Left ventricle myocardium inferior (tissue), 1 donor: ENCODE results near the gene PDIA2. TPM values are rescaled to one million over a fixed set of nuclear protein-coding genes. Genes with fewer than 3 reads are reported as not detected.

Experiments
- DNase-seq: peaks from one replicate; pipeline ENCODE4 v3.0.0-alpha.2; 2020
- H3K27ac ChIP-seq: fragments of 200-600 bp; replicated peaks from 2 replicates; pipeline ENCODE4 v1.8.0; 2021
- H3K27me3 ChIP-seq: fragments of 200-600 bp; 2 replicates; pipeline ENCODE4 v1.8.0; 2021; ENCODE audit warnings: low read depth
- H3K36me3 ChIP-seq: fragments of 200-600 bp; 2 replicates; pipeline ENCODE4 v1.8.0; 2021
- H3K4me1 ChIP-seq: fragments of 200-600 bp; 2 replicates; pipeline ENCODE4 v1.8.0; 2021
- H3K4me3 ChIP-seq: fragments of 200-600 bp; 2 replicates; pipeline ENCODE4 v1.8.0; 2021; ENCODE audit warnings: mild to moderate bottlenecking, moderate library complexity
- H3K9me3 ChIP-seq: fragments of 200-600 bp; replicated peaks from 2 replicates; pipeline ENCODE4 v1.8.0; 2021
- intact Hi-C: fragments of 100-400 bp; cut with micrococcal nuclease; formaldehyde crosslinking; loops from one replicate; pipeline ENCODE4 v1.11.0; 2022
- total RNA-seq: library from RNA; stranded (reverse); fragmentation: NEBNext Ultra II Directional; extraction: Animal tissue kit (Norgen Biotek cat#: 25700); gene quantifications from one replicate; pipeline ENCODE4 v1.2.1, GENCODE V29; 2021
- TF ChIP-seq, protein P1 (sequence below): fragments of 200-600 bp; IDR thresholded peaks from 2 replicates; pipeline ENCODE4 v1.8.0; 2021; ENCODE audit warnings: antibody characterized with exemption, mild to moderate bottlenecking, borderline replicate concordance
- donor health status: DM: no; HTN: yes; CAD: no; lungs with severe emphysema.

PDIA2 gene
- total RNA-seq, 1 donor from 2014 or later = 1.6 TPM

DNA sequence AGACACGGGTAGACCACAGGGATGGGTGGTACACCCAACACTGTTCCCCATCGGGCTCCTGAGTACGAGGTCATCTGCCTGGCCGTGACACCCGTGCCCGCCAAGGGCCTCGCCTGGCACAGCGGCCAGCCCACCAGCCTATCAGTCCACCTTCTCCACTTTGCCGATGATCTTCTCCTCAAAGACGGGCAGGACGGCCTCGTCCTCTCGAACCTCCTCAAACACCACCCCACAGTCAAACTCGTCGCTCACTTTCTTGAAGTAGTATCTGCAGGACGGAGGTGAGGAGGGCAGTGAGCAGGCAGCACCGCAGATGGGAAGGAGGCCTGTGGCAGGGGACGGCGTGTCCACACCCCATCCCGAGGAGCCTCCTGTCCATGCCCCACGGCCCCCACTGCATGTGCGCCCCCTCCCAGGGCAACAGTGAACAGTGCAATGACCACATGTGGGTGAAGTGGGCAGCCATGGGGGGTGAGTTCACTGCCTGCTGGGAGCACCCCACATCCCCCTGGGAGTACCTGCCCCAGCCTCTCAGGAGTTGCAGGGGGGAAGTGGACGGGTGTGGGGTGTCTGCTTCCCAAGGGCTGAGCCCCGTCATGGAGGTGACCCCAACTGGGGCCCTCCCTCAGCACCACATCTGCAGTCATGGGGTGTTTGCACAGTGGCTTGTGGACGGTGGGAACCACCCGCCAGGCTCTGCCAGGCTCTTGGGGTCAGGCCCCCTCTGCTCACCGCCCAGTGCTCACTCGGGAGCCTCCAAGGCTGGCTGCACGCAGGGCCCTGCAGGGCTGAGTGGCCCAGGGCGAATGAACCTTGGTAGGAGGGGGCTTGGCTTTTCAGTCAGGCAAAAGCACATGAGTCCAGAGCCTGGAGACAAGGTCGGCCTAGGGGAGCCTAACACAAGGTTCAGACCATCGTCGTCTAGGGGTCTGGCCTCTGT is 5.3 kb downstream of the PDIA2 start:
- H3K27me3 ChIP-seq = no peaks in the 10 kb centered on the region
- H3K9me3 ChIP-seq = no peaks in the 10 kb centered on the region
- peaks cover 62% of the 10 kb centered on the region for H3K36me3 ChIP-seq
- intact Hi-C loops = no loop called here
- no peak for DNase-seq
- H3K27ac ChIP-seq = no peak overlapping the region
- no peak overlapping the region for H3K4me3 ChIP-seq
- no peaks in the 10 kb centered on the region for H3K4me1 ChIP-seq
- TF ChIP-seq, protein P1, sequence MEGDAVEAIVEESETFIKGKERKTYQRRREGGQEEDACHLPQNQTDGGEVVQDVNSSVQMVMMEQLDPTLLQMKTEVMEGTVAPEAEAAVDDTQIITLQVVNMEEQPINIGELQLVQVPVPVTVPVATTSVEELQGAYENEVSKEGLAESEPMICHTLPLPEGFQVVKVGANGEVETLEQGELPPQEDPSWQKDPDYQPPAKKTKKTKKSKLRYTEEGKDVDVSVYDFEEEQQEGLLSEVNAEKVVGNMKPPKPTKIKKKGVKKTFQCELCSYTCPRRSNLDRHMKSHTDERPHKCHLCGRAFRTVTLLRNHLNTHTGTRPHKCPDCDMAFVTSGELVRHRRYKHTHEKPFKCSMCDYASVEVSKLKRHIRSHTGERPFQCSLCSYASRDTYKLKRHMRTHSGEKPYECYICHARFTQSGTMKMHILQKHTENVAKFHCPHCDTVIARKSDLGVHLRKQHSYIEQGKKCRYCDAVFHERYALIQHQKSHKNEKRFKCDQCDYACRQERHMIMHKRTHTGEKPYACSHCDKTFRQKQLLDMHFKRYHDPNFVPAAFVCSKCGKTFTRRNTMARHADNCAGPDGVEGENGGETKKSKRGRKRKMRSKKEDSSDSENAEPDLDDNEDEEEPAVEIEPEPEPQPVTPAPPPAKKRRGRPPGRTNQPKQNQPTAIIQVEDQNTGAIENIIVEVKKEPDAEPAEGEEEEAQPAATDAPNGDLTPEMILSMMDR = no peak

DNA sequence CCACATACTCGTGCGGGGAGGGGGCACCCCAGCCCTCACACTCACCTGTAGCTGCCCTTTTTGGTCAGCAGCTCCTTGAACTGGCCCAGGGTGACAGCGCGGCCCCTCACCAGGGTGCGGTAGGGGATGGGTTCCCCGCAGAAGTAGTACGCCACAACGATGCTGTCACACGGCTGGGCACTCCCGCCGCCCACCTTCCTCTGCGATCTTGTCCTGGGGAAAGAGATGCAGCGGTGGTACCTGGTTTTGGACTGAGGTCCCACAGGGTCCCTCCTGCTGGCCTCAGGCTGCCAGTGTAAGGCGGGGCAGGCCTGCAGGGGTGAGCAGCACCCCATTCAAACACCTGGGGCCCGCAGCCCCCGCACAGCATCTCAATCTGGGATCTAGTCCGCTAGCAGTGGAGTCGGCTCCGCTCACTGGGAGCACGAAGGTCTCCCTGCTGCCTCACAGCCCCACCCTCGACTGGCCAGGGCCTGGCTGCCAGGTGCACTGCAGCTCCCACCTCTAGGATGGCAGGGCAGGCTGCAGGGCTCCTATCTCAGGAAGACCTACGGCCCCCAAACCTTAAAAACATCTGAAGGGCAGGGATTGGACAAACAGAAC is 6.5 kb downstream of the PDIA2 start:
- H3K4me1 ChIP-seq = no peaks in the 10 kb centered on the region
- peaks cover 67% of the 10 kb centered on the region for H3K36me3 ChIP-seq
- no peak overlapping the region for H3K4me3 ChIP-seq
- H3K27ac ChIP-seq = no peak overlapping the region
- H3K27me3 ChIP-seq = no peaks in the 10 kb centered on the region
- no peaks in the 10 kb centered on the region for H3K9me3 ChIP-seq
- no peak for DNase-seq
- TF ChIP-seq, protein P1 = no peak
- intact Hi-C loops = no loop called here

DNA sequence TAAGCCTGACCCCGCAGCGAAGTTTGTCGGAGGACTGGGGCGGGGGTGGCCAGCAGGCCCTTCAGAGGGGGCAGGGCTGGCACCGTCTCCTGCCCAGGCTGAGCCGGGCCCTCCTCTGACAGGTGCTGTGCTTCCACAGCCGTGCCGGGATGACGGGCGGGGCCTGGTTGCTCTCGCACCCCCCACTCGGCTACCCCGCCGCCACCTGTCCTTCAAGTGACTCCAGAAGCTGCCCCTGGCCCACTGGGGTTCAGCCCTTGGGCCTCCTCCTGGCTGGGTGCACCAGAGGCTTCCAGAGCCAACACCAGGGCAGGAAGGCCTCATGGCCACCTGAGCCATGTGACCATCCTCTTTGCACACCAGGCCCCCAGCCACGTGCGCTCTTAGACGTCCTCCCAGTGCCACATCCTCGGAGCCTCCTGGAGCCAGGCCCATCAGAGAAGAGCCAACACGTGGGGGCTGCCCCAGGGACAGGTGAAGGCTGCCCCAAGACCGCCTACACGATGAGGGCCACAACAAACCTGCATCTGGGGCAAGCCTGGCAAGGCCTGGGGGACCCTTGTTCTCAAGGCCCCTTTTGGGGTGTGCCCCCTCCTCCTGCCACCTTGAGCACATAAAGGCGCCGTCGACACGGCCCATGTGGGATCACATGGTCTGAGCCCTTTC is 7.2 kb downstream of the PDIA2 start:
- no peak for DNase-seq

DNA sequence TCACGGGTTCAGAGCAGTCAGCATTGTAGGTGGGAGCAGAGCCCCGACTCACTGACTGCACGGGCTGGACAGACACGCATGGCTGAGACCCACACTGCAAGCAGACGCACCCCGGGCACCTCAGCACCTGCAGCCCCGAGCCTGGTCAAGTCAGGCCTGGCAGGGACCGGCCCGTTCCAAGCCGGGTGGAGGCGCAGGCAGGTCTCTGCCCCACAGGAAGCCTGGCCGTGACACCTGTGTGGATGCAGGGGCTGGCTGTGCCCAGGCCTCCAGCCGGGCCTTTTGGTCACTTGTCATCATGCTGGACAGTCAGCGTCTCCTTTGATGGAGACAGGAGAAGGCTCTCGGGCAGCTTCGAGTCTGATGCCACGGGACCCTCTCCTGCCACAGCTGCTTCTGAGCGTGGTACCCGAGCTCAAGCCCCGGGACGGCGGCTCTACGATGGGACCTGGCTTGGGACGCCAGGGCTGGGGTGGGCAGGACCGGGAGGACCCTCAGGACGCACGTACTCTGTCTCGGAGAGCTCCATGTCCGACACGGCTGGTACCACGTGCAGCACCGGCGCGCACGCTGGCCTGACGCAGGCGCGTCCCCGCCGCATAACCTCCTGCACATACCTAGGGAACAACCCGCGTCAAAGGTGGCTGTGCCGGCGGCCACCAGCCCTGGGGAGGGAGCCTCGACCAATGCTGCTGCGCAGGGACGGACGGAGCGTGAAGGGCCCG is 7.9 kb downstream of the PDIA2 start:
- Histone ChIP-seq H3K9me3 (no peaks in the 10 kb centered on the region), H3K4me1 (no peaks in the 10 kb centered on the region), H3K36me3 (peaks cover 67% of the 10 kb centered on the region), H3K27me3 (no peaks in the 10 kb centered on the region), H3K27ac (no peak overlapping the region), H3K4me3 (no peak overlapping the region)
- no peak for DNase-seq
- intact Hi-C loops = no loop called here
- TF ChIP-seq, protein P1 = no peak

More for the DNA sequence above, 7.2 kb downstream of the PDIA2 start:
- no peaks in the 10 kb centered on the region for H3K27me3 ChIP-seq
- no peak overlapping the region for H3K4me3 ChIP-seq
- TF ChIP-seq, protein P1 = no peak
- peaks cover 67% of the 10 kb centered on the region for H3K36me3 ChIP-seq
- no peak overlapping the region for H3K27ac ChIP-seq
- intact Hi-C loops = no loop called here
- no peaks in the 10 kb centered on the region for H3K4me1 ChIP-seq
- no peaks in the 10 kb centered on the region for H3K9me3 ChIP-seq

DNA sequence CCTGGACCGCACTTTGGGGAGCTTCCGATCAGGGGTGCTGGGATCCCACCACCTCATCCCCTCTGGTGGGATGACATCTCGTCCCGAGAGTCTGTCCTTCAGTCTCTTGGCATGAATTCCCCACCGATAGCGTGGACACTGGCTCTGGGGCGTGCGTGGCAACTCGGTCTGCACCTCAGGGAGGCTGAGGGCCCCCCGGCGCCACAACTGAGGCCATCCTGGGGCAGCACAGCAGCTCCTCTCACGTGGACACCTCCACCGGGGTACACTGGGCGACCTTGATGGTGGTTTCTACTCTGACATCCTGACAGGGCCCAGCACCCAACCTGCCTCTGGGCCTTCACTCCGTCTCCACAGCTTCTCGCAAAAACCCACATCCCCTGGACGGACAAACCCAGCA is 8.6 kb downstream of the PDIA2 start:
- Histone ChIP-seq H3K27ac (no peak overlapping the region), H3K4me3 (no peak overlapping the region), H3K27me3 (no peaks in the 10 kb centered on the region), H3K9me3 (no peaks in the 10 kb centered on the region), H3K4me1 (no peaks in the 10 kb centered on the region), H3K36me3 (peaks cover 68% of the 10 kb centered on the region)
- intact Hi-C loops = no loop called here
- TF ChIP-seq, protein P1 = no peak
- no peak for DNase-seq
